ENCODE measurements around the gene PTCD2.

Gene PTCD2

GRCh38 chr5:72408603-72409002 lies 88.4 kb downstream of the PTCD2 start:
- H3K4me3 ChIP-seq (ENCODE audit: low read depth, low read length) = no peak overlapping the region

GRCh38 chr5:72410688-72411295 lies 90.6 kb downstream of the PTCD2 start:
- H3K4me3 ChIP-seq (ENCODE audit: low read depth, low read length) = no peak overlapping the region

- H3K4me3 ChIP-seq (ENCODE audit: low read depth, low read length) = no peak overlapping the region
Measured at GRCh38 chr5:72412283-72413055, 92.3 kb downstream of the PTCD2 start.

GRCh38 chr5:72415616-72416325 lies 95.6 kb downstream of the PTCD2 start:
- no peak overlapping the region for H3K4me3 ChIP-seq (ENCODE audit: low read depth, low read length)

- H3K4me3 ChIP-seq (ENCODE audit: low read depth, low read length) = no peak overlapping the region
Measured at GRCh38 chr5:72417333-72418062, 97.3 kb downstream of the PTCD2 start.

Data from iPS-11a (cell line).